Thymus (tissue), 11 donors: ENCODE data around the gene ADRA2B. TPM values are rescaled to one million over a fixed set of nuclear protein-coding genes. Genes with fewer than 3 reads are reported as not detected.
"Not testable (repeated sequence)": the region's sequence is repeated elsewhere in the genome, so short reads cannot be mapped to it uniquely, and the experiment has no call there.

Experiments used
- DNase-seq, 9 donors: peaks; one replicate each; pipeline ENCODE4 v3.0.0-alpha.2; 2013; ENCODE audit warnings: low spot score in 9 of 9, low read depth in 6 of 9, missing footprints in 1 of 9
- H3K27ac ChIP-seq, 2 donors: one replicate each; pipeline ENCODE4 v1.5.1; 2013; ENCODE audit warnings: control low read depth in 1 of 2, low read depth in 1 of 2, low read length in 1 of 2, mild to moderate bottlenecking in 1 of 2, moderate library complexity in 1 of 2
- H3K27me3 ChIP-seq, 2 donors: one replicate each; pipeline ENCODE4 v1.5.1; 2013; ENCODE audit warnings: low read length in 1 of 2; ENCODE audit not compliant: control insufficient read depth in 2 of 2, insufficient read depth in 1 of 2
- H3K36me3 ChIP-seq, 2 donors: one replicate each; pipeline ENCODE4 v1.5.1; 2013; ENCODE audit warnings: low read length in 1 of 2, mild to moderate bottlenecking in 1 of 2, moderate library complexity in 1 of 2; ENCODE audit not compliant: control insufficient read depth in 2 of 2, insufficient read depth in 2 of 2
- H3K4me1 ChIP-seq, 2 donors: one replicate each; pipeline ENCODE4 v1.5.1; 2013; ENCODE audit warnings: low read length in 2 of 2; ENCODE audit not compliant: control insufficient read depth in 2 of 2, insufficient read depth in 2 of 2
- H3K4me3 ChIP-seq, 2 donors: one replicate each; pipeline ENCODE4 v1.5.1; 2013; ENCODE audit warnings: low read length in 2 of 2, control low read depth in 1 of 2, mild to moderate bottlenecking in 1 of 2
- H3K9me3 ChIP-seq, 2 donors: one replicate each; pipeline ENCODE4 v1.5.1; 2013; ENCODE audit warnings: low read length in 1 of 2, mild to moderate bottlenecking in 1 of 2; ENCODE audit not compliant: control insufficient read depth in 2 of 2, insufficient read depth in 1 of 2
- WGBS: extraction: QIAGEN DNeasy Blood & Tissue Kit; methylation state at CpG from one replicate; pipeline ENCODE4 v1.1.7; 2013; 5-methylcytosine and 5-hydroxymethylcytosine counted together
- polyA plus RNA-seq: library from polyadenylated mRNA; stranded (reverse); fragments of 200-250 nt; gene quantifications from one replicate; pipeline ENCODE4 v1.2.3, GENCODE V29; 2013
- total RNA-seq: library from RNA; stranded (reverse); fragments of 120-200 nt; gene quantifications from one replicate; pipeline ENCODE4 v1.2.4, GENCODE V29; 2013
- donor health status: healthy.

Gene ADRA2B
- total and polyA plus RNA-seq, 2 donors = 0.28 to 0.52 TPM

- H3K27ac ChIP-seq = no peak overlapping the region
- no peak for DNase-seq
- WGBS = 92% methylated on average over 9 of the region's 9 CpGs
Observed at GRCh38 chr2:96083064-96083939, 33.1 kb downstream of the ADRA2B start.

GRCh38 chr2:96082211-96083063 lies 33.9 kb downstream of the ADRA2B start:
- H3K36me3 ChIP-seq = no peaks in the 10 kb centered on the region
- WGBS = 96% methylated on average over 14 of the region's 14 CpGs
- H3K4me1 ChIP-seq = no peaks in the 10 kb centered on the region
- DNase-seq = no peak
- H3K27ac ChIP-seq = no peak overlapping the region
- no peaks in the 10 kb centered on the region for H3K9me3 ChIP-seq
- no peak overlapping the region for H3K4me3 ChIP-seq
- no peaks in the 10 kb centered on the region for H3K27me3 ChIP-seq

More at GRCh38 chr2:96083064-96083939, 33.1 kb downstream of the ADRA2B start:
- no peak overlapping the region for H3K4me3 ChIP-seq
- H3K36me3 ChIP-seq = no peaks in the 10 kb centered on the region
- H3K27me3 ChIP-seq = no peaks in the 10 kb centered on the region
- H3K4me1 ChIP-seq = no peaks in the 10 kb centered on the region
- H3K9me3 ChIP-seq = no peaks in the 10 kb centered on the region

GRCh38 chr2:96081042-96081441 lies 35.3 kb downstream of the ADRA2B start:
- WGBS = 98% methylated on average over 2 of the region's 2 CpGs
- H3K36me3 ChIP-seq = no peaks in the 10 kb centered on the region
- DNase-seq = no peak
- no peaks in the 10 kb centered on the region for H3K4me1 ChIP-seq
- no peaks in the 10 kb centered on the region for H3K27me3 ChIP-seq
- no peak overlapping the region for H3K4me3 ChIP-seq
- no peaks in the 10 kb centered on the region for H3K9me3 ChIP-seq
- no peak overlapping the region for H3K27ac ChIP-seq

GRCh38 chr2:96075199-96075771 lies 41.1 kb downstream of the ADRA2B start:
- Histone ChIP-seq H3K4me1 (no peaks in the 10 kb centered on the region), H3K27me3 (peaks cover 0 to 3% of the 10 kb centered on the region in 2 donors), H3K9me3 (no peaks in the 10 kb centered on the region), H3K27ac (no peak overlapping the region), H3K36me3 (no peaks in the 10 kb centered on the region), H3K4me3 (no peak overlapping the region)
- WGBS = 93% methylated on average over 2 of the region's 2 CpGs
- no peak for DNase-seq

GRCh38 chr2:96074156-96074555 lies 42.2 kb downstream of the ADRA2B start:
- peaks cover 0 to 3% of the 10 kb centered on the region in 2 donors for H3K27me3 ChIP-seq
- H3K9me3 ChIP-seq = no peaks in the 10 kb centered on the region
- H3K27ac ChIP-seq = no peak overlapping the region
- no peaks in the 10 kb centered on the region for H3K4me1 ChIP-seq
- 92% methylated on average over 6 of the region's 6 CpGs for WGBS
- no peak for DNase-seq
- no peaks in the 10 kb centered on the region for H3K36me3 ChIP-seq
- no peak overlapping the region for H3K4me3 ChIP-seq

- no peak overlapping the region for H3K4me3 ChIP-seq
- H3K27me3 ChIP-seq = peaks cover 0 to 3% of the 10 kb centered on the region in 2 donors
- 87% methylated on average over 7 of the region's 7 CpGs for WGBS
- no peak for DNase-seq
- H3K9me3 ChIP-seq = no peaks in the 10 kb centered on the region
- no peaks in the 10 kb centered on the region for H3K4me1 ChIP-seq
- no peak overlapping the region for H3K27ac ChIP-seq
- no peaks in the 10 kb centered on the region for H3K36me3 ChIP-seq
Observed at GRCh38 chr2:96073170-96073775, 43.1 kb downstream of the ADRA2B start.

GRCh38 chr2:96072746-96073145 lies 43.6 kb downstream of the ADRA2B start:
- H3K4me1 ChIP-seq = no peaks in the 10 kb centered on the region
- H3K27ac ChIP-seq = no peak overlapping the region
- H3K9me3 ChIP-seq = no peaks in the 10 kb centered on the region
- 87% methylated on average over 11 of the region's 11 CpGs for WGBS
- H3K36me3 ChIP-seq = no peaks in the 10 kb centered on the region
- no peak overlapping the region for H3K4me3 ChIP-seq
- DNase-seq = no peak
- peaks cover 0 to 3% of the 10 kb centered on the region in 2 donors for H3K27me3 ChIP-seq

GRCh38 chr2:96071977-96072491 lies 44.3 kb downstream of the ADRA2B start:
- H3K27ac ChIP-seq, H3K27me3 ChIP-seq, DNase-seq, H3K4me3 ChIP-seq, H3K4me1 ChIP-seq, H3K9me3 ChIP-seq, H3K36me3 ChIP-seq: not testable (repeated sequence)
- 92% methylated on average over 8 of the region's 8 CpGs for WGBS
